IPS-15b (cell line): ENCODE data around the gene RAG2.

Experiments
- H3K27me3 ChIP-seq: one replicate; pipeline ENCODE4 v1.6.1; 2013; ENCODE audit warnings: low read length; ENCODE audit not compliant: control insufficient read depth, insufficient read depth
- H3K36me3 ChIP-seq: one replicate; pipeline ENCODE4 v1.6.1; 2013; ENCODE audit warnings: low read length; ENCODE audit not compliant: control insufficient read depth, insufficient read depth
- H3K4me1 ChIP-seq: one replicate; pipeline ENCODE4 v1.6.1; 2013; ENCODE audit warnings: mild to moderate bottlenecking, low read length; ENCODE audit not compliant: control insufficient read depth, insufficient read depth
- H3K4me3 ChIP-seq: one replicate; pipeline ENCODE4 v1.5.1; 2013; ENCODE audit warnings: low read depth, low read length
- H3K9ac ChIP-seq: one replicate; pipeline ENCODE4 v1.6.1; 2013; ENCODE audit warnings: low read depth, mild to moderate bottlenecking, low read length
- H3K9me3 ChIP-seq: one replicate; pipeline ENCODE4 v1.6.1; 2013; ENCODE audit warnings: mild to moderate bottlenecking, low read length; ENCODE audit not compliant: control insufficient read depth, insufficient read depth

The RAG2 gene

GRCh38 chr11:36618363-36619047 is 20.5 kb upstream of the RAG2 start:
- H3K4me3 ChIP-seq, result no peak overlapping the region
- no peaks in the 10 kb centered on the region for H3K4me1 ChIP-seq

GRCh38 chr11:36617543-36618362 is 19.7 kb upstream of the RAG2 start:
- Histone ChIP-seq H3K4me3 (no peak overlapping the region), H3K9me3 (no peaks in the 10 kb centered on the region), H3K27me3 (no peaks in the 10 kb centered on the region), H3K36me3 (no peaks in the 10 kb centered on the region), H3K4me1 (no peaks in the 10 kb centered on the region), H3K9ac (no peak overlapping the region)

More at GRCh38 chr11:36618363-36619047, 20.5 kb upstream of the RAG2 start:
- H3K9me3 ChIP-seq, result no peaks in the 10 kb centered on the region
- no peaks in the 10 kb centered on the region for H3K27me3 ChIP-seq
- H3K9ac ChIP-seq, result no peak overlapping the region
- no peaks in the 10 kb centered on the region for H3K36me3 ChIP-seq

GRCh38 chr11:36615826-36616225 is 17.8 kb upstream of the RAG2 start:
- no peaks in the 10 kb centered on the region for H3K27me3 ChIP-seq
- no peaks in the 10 kb centered on the region for H3K9me3 ChIP-seq
- no peak overlapping the region for H3K9ac ChIP-seq
- H3K4me3 ChIP-seq, result no peak overlapping the region
- H3K4me1 ChIP-seq, result no peaks in the 10 kb centered on the region
- no peaks in the 10 kb centered on the region for H3K36me3 ChIP-seq

GRCh38 chr11:36609383-36609782 is 11.3 kb upstream of the RAG2 start:
- no peaks in the 10 kb centered on the region for H3K36me3 ChIP-seq
- H3K9ac ChIP-seq, result no peak overlapping the region
- no peaks in the 10 kb centered on the region for H3K9me3 ChIP-seq
- no peak overlapping the region for H3K4me3 ChIP-seq
- no peaks in the 10 kb centered on the region for H3K27me3 ChIP-seq
- no peaks in the 10 kb centered on the region for H3K4me1 ChIP-seq

- no peaks in the 10 kb centered on the region for H3K9me3 ChIP-seq
- H3K27me3 ChIP-seq, result no peaks in the 10 kb centered on the region
- no peaks in the 10 kb centered on the region for H3K4me1 ChIP-seq
- H3K9ac ChIP-seq, result no peak overlapping the region
- no peaks in the 10 kb centered on the region for H3K36me3 ChIP-seq
- H3K4me3 ChIP-seq, result no peak overlapping the region
These were observed 10.6 kb upstream of the RAG2 start for GRCh38 chr11:36608491-36609199.

- no peaks in the 10 kb centered on the region for H3K4me1 ChIP-seq
- H3K9ac ChIP-seq, result no peak overlapping the region
- H3K36me3 ChIP-seq, result no peaks in the 10 kb centered on the region
- no peaks in the 10 kb centered on the region for H3K27me3 ChIP-seq
- H3K4me3 ChIP-seq, result no peak overlapping the region
- H3K9me3 ChIP-seq, result no peaks in the 10 kb centered on the region
These were observed 7.5 kb upstream of the RAG2 start for GRCh38 chr11:36605221-36606216.

- Histone ChIP-seq H3K36me3 (no peaks in the 10 kb centered on the region), H3K4me1 (no peaks in the 10 kb centered on the region), H3K9me3 (no peaks in the 10 kb centered on the region), H3K27me3 (no peaks in the 10 kb centered on the region), H3K9ac (no peak overlapping the region), H3K4me3 (no peak overlapping the region)
These were observed 4.1 kb upstream of the RAG2 start for GRCh38 chr11:36602135-36602534.

- H3K4me3 ChIP-seq, result no peak overlapping the region
- H3K27me3 ChIP-seq, result no peaks in the 10 kb centered on the region
- H3K4me1 ChIP-seq, result no peaks in the 10 kb centered on the region
- H3K36me3 ChIP-seq, result no peaks in the 10 kb centered on the region
- H3K9me3 ChIP-seq, result no peaks in the 10 kb centered on the region
- no peak overlapping the region for H3K9ac ChIP-seq
These were observed 3.1 kb upstream of the RAG2 start for GRCh38 chr11:36601155-36601554.

GRCh38 chr11:36600180-36600579 is 2.1 kb upstream of the RAG2 start:
- no peak overlapping the region for H3K9ac ChIP-seq
- no peaks in the 10 kb centered on the region for H3K4me1 ChIP-seq
- H3K36me3 ChIP-seq, result no peaks in the 10 kb centered on the region
- no peaks in the 10 kb centered on the region for H3K9me3 ChIP-seq
- H3K4me3 ChIP-seq, result no peak overlapping the region
- no peaks in the 10 kb centered on the region for H3K27me3 ChIP-seq

GRCh38 chr11:36596880-36597279 is 1.2 kb downstream of the RAG2 start:
- Histone ChIP-seq H3K9ac (no peak overlapping the region), H3K27me3 (no peaks in the 10 kb centered on the region), H3K4me3 (no peak overlapping the region), H3K36me3 (no peaks in the 10 kb centered on the region), H3K4me1 (no peaks in the 10 kb centered on the region), H3K9me3 (no peaks in the 10 kb centered on the region)
